SK-N-MC (cell line): Measurements from ENCODE around the gene SERPINA4.

ENCODE experiments used
- EZH2 ChIP-seq: fragments of 200-600 bp; sonication (generic); IDR thresholded peaks from one replicate; pipeline ENCODE4 v1.6.1; 2017; ENCODE audit warnings: antibody characterized with exemption
- POLR2AphosphoS5 ChIP-seq: IDR thresholded peaks from 2 replicates; pipeline ENCODE4 v1.6.1; 2012; ENCODE audit warnings: mild to moderate bottlenecking, low read depth, low read length, borderline replicate concordance

GRCh38 chr14:94573475-94574277 is 12.4 kb downstream of the SERPINA4 start:
- no peak for TF ChIP-seq POLR2AphosphoS5
- TF ChIP-seq EZH2, result no peak
